HFF-Myc (cell line): ENCODE measurements around the gene TRA2A.

Source experiments
- DNase-seq: peaks from one replicate; pipeline ENCODE4 v3.0.0-alpha.2; 2011; ENCODE audit warnings: low read depth; ENCODE audit errors: extremely low read depth
- H3K4me3 ChIP-seq: replicated peaks from 2 replicates; pipeline ENCODE4 v1.5.1; 2011; ENCODE audit warnings: low read depth, mild to moderate bottlenecking, control low read depth, low read length
- CTCF ChIP-seq: IDR thresholded peaks from 2 replicates; pipeline ENCODE4 v1.5.1; 2012; ENCODE audit warnings: mild to moderate bottlenecking, low read depth, low read length, control low read depth; ENCODE audit errors: missing control alignments

TRA2A gene

GRCh38 chr7:23474829-23475575, 56.8 kb downstream of the TRA2A start:
- H3K4me3 ChIP-seq = peak overlapping the region; percentile 60
- DNase-seq = no peak

GRCh38 chr7:23474094-23474828, 57.5 kb downstream of the TRA2A start:
- TF ChIP-seq CTCF = no peak
- DNase-seq = peak; percentile 68
- peak overlapping the region; percentile 60 for H3K4me3 ChIP-seq

More at GRCh38 chr7:23474829-23475575, 56.8 kb downstream of the TRA2A start:
- TF ChIP-seq CTCF = no peak

GRCh38 chr7:23473844-23474093, 58.0 kb downstream of the TRA2A start:
- peak overlapping the region; percentile 60 for H3K4me3 ChIP-seq
- no peak for TF ChIP-seq CTCF
- no peak for DNase-seq

- no peak for TF ChIP-seq CTCF
- DNase-seq = no peak
- H3K4me3 ChIP-seq = peak overlapping the region; percentile 60
Measured at GRCh38 chr7:23472956-23473843, 58.6 kb downstream of the TRA2A start.

- H3K4me3 ChIP-seq = no peak overlapping the region
- TF ChIP-seq CTCF = no peak
- DNase-seq = no peak
Measured at GRCh38 chr7:23472556-23472955, 59.2 kb downstream of the TRA2A start.

- no peak for DNase-seq
- no peak for TF ChIP-seq CTCF
- peak overlapping the region; percentile 76; the same call in 1 of the 2 replicates for H3K4me3 ChIP-seq
Measured at GRCh38 chr7:23472046-23472445, 59.7 kb downstream of the TRA2A start.
